Adipocyte (in vitro differentiated cells): ENCODE data around the gene TMEM8B.

Experiments used
- DNase-seq: peaks from one replicate; pipeline ENCODE4 v3.0.0-alpha.2; 2015; ENCODE audit warnings: low read depth
- H3K27me3 ChIP-seq: replicated peaks from 2 replicates; pipeline ENCODE4 v1.7.0; 2013; ENCODE audit warnings: mild to moderate bottlenecking, low read length, moderate library complexity; ENCODE audit not compliant: control insufficient read depth, insufficient read depth
- H3K36me3 ChIP-seq: 2 replicates; pipeline ENCODE4 v1.7.0; 2013; ENCODE audit warnings: low read length, mild to moderate bottlenecking, moderate library complexity; ENCODE audit not compliant: control insufficient read depth, insufficient read depth, severe bottlenecking
- H3K4me1 ChIP-seq: 2 replicates; pipeline ENCODE4 v1.7.0; 2013; ENCODE audit warnings: mild to moderate bottlenecking, low read length, moderate library complexity; ENCODE audit not compliant: control insufficient read depth, insufficient read depth
- H3K4me3 ChIP-seq: 2 replicates; pipeline ENCODE4 v1.7.0; 2013; ENCODE audit warnings: mild to moderate bottlenecking, low read length, moderate library complexity
- H3K9ac ChIP-seq: 2 replicates; pipeline ENCODE4 v1.7.0; 2013; ENCODE audit warnings: mild to moderate bottlenecking, low read length, moderate library complexity
- H3K9me3 ChIP-seq: 2 replicates; pipeline ENCODE4 v1.7.0; 2013; ENCODE audit warnings: mild to moderate bottlenecking, low read length, moderate library complexity; ENCODE audit not compliant: control insufficient read depth

Gene TMEM8B

GRCh38 chr9:35812025-35812602 lies 16.9 kb upstream of the TMEM8B start, which contains the start of gene SPAG8:
Gene SPAG8 (minus strand): TSS chr9:35812262. CDS start chr9:35812147, 115 bp downstream.
- Histone ChIP-seq H3K4me3 (peak within 1 kb of the TSS; percentile 82), H3K36me3 (peaks cover 30% of the 10 kb centered on the region), H3K9ac (peak within 1 kb of the TSS; percentile 85), H3K9me3 (no peaks in the 10 kb centered on the region), H3K27me3 (no peaks in the 10 kb centered on the region), H3K4me1 (peaks cover 37% of the 10 kb centered on the region)
- DNase-seq: peak; percentile 95

GRCh38 chr9:35813434-35814105 lies 15.5 kb upstream of the TMEM8B start:
- Histone ChIP-seq H3K36me3 (peaks cover 15% of the 10 kb centered on the region), H3K27me3 (no peaks in the 10 kb centered on the region), H3K4me3 (peak overlapping the region; percentile 89), H3K9ac (peak overlapping the region; percentile 95), H3K4me1 (peaks cover 37% of the 10 kb centered on the region), H3K9me3 (no peaks in the 10 kb centered on the region)
- DNase-seq: peak; percentile 50

- Histone ChIP-seq H3K36me3 (peaks cover 8% of the 10 kb centered on the region), H3K27me3 (no peaks in the 10 kb centered on the region), H3K9me3 (no peaks in the 10 kb centered on the region), H3K4me3 (peak overlapping the region; percentile 89), H3K4me1 (peaks cover 37% of the 10 kb centered on the region), H3K9ac (peak overlapping the region; percentile 95)
- peak; percentile 74 for DNase-seq
Observed at GRCh38 chr9:35814106-35814840, 14.8 kb upstream of the TMEM8B start.

- H3K4me3 ChIP-seq: peak within 1 kb of the TSS; percentile 89
- H3K9me3 ChIP-seq: no peaks in the 10 kb centered on the region
- DNase-seq: peak; percentile 99
- peaks cover 2% of the 10 kb centered on the region for H3K36me3 ChIP-seq
- peaks cover 37% of the 10 kb centered on the region for H3K4me1 ChIP-seq
- no peaks in the 10 kb centered on the region for H3K27me3 ChIP-seq
- peak within 1 kb of the TSS; percentile 95 for H3K9ac ChIP-seq
Observed at GRCh38 chr9:35814841-35815543, 14.0 kb upstream of the TMEM8B start, which contains the start of gene HINT2. Gene HINT2 (minus strand): TSS chr9:35815042. CDS start chr9:35814979, 63 bp downstream.

GRCh38 chr9:35816708-35817107 lies 12.3 kb upstream of the TMEM8B start:
- H3K4me3 ChIP-seq: no peak overlapping the region
- DNase-seq: peak; percentile 36
- H3K36me3 ChIP-seq: no peaks in the 10 kb centered on the region
- no peaks in the 10 kb centered on the region for H3K27me3 ChIP-seq
- H3K9me3 ChIP-seq: no peaks in the 10 kb centered on the region
- H3K4me1 ChIP-seq: peaks cover 30% of the 10 kb centered on the region
- no peak overlapping the region for H3K9ac ChIP-seq

- no peaks in the 10 kb centered on the region for H3K27me3 ChIP-seq
- H3K9me3 ChIP-seq: no peaks in the 10 kb centered on the region
- peaks cover 16% of the 10 kb centered on the region for H3K4me1 ChIP-seq
- H3K36me3 ChIP-seq: no peaks in the 10 kb centered on the region
- H3K4me3 ChIP-seq: no peak overlapping the region
- DNase-seq: no peak
- H3K9ac ChIP-seq: no peak overlapping the region
Observed at GRCh38 chr9:35818341-35818740, 10.7 kb upstream of the TMEM8B start.

- H3K4me3 ChIP-seq: no peak overlapping the region
- DNase-seq: peak; percentile 63
Observed at GRCh38 chr9:35820076-35820475, 9.0 kb upstream of the TMEM8B start.

GRCh38 chr9:35822926-35823325 lies 6.1 kb upstream of the TMEM8B start:
- Histone ChIP-seq H3K4me3 (no peak overlapping the region), H3K9me3 (no peaks in the 10 kb centered on the region), H3K9ac (no peak overlapping the region), H3K36me3 (no peaks in the 10 kb centered on the region), H3K4me1 (peaks cover 21% of the 10 kb centered on the region), H3K27me3 (no peaks in the 10 kb centered on the region)
- DNase-seq: peak; percentile 7

More at GRCh38 chr9:35820076-35820475, 9.0 kb upstream of the TMEM8B start:
- H3K4me1 ChIP-seq: peaks cover 6% of the 10 kb centered on the region
- H3K9me3 ChIP-seq: no peaks in the 10 kb centered on the region
- no peaks in the 10 kb centered on the region for H3K36me3 ChIP-seq
- H3K27me3 ChIP-seq: no peaks in the 10 kb centered on the region
- no peak overlapping the region for H3K9ac ChIP-seq

GRCh38 chr9:35826071-35826701 lies 2.8 kb upstream of the TMEM8B start:
- peak; percentile 82 for DNase-seq
- H3K9me3 ChIP-seq: no peaks in the 10 kb centered on the region
- peaks cover 35% of the 10 kb centered on the region for H3K4me1 ChIP-seq
- no peaks in the 10 kb centered on the region for H3K27me3 ChIP-seq
- H3K4me3 ChIP-seq: no peak overlapping the region
- no peaks in the 10 kb centered on the region for H3K36me3 ChIP-seq
- H3K9ac ChIP-seq: peak overlapping the region; percentile 50

GRCh38 chr9:35827486-35827885 lies 1.5 kb upstream of the TMEM8B start:
- Histone ChIP-seq H3K36me3 (no peaks in the 10 kb centered on the region), H3K4me3 (no peak overlapping the region), H3K9ac (peak overlapping the region; percentile 44), H3K9me3 (no peaks in the 10 kb centered on the region), H3K4me1 (peaks cover 35% of the 10 kb centered on the region), H3K27me3 (no peaks in the 10 kb centered on the region)
- DNase-seq: peak; percentile 89
